Pancreas (tissue), 10 donors: ENCODE results near the gene FAM81B. TPM values are rescaled to one million over a fixed set of nuclear protein-coding genes. Genes with fewer than 3 reads are reported as not detected.

Source experiments
- ATAC-seq, 4 donors: fragments of 200-7000 bp; cut with Tn5 transposase; one replicate each; pipeline versions ENCODE4 v1.8.0 to v1.9.1; 2020; ENCODE audit warnings: mild to moderate bottlenecking in 4 of 4, moderate library complexity in 4 of 4
- DNase-seq, 6 donors: peaks; one replicate each; pipeline ENCODE4 v3.0.0-alpha.2; 2020
- FAIRE-seq: peaks from 2 replicates; lab custom pipeline; 2012; peaks lifted over from hg19 to GRCh38; lab: Jason Lieb, UNC
- H3K27ac ChIP-seq, 4 donors: fragments of 200-600 bp; sonication (generic); 1 replicate in 3 of 4; 2 replicates in 1 of 4; pipeline versions ENCODE4 v1.5.0 to v1.8.0; 2020
- H3K27me3 ChIP-seq, 4 donors: fragments of 200-600 bp; one replicate each; pipeline ENCODE4 v1.8.0; 2021
- H3K36me3 ChIP-seq, 3 donors: fragments of 200-600 bp; sonication (generic) in 1 of 3; one replicate each; pipeline versions ENCODE4 v1.5.0 to v1.8.0; 2020 to 2021
- H3K4me1 ChIP-seq, 3 donors: fragments of 200-600 bp; one replicate each; pipeline ENCODE4 v1.8.0; 2021
- H3K4me3 ChIP-seq, 4 donors: fragments of 200-600 bp; sonication (generic) in 2 of 4; one replicate each; pipeline versions ENCODE4 v1.5.0 to v1.8.0; 2020 to 2021
- H3K9me3 ChIP-seq, 4 donors: fragments of 200-600 bp; one replicate each; pipeline ENCODE4 v1.8.0; 2021
- WGBS, 2 donors: extraction: QIAGEN DNeasy Blood & Tissue Kit; methylation state at CpG; one replicate each; pipeline ENCODE4 v1.1.7; 2013; 5-methylcytosine and 5-hydroxymethylcytosine counted together
- intact Hi-C, 3 donors: fragments of 100-400 bp; cut with DNase I; formaldehyde crosslinking; loops; one replicate each; pipeline versions ENCODE4 v1.11.1 to v1.14.2; 2022
- polyA plus RNA-seq, 2 donors: library from polyadenylated mRNA; stranded (reverse); fragments of 200-250 nt; gene quantifications; one replicate each; pipeline ENCODE4 v1.2.3, GENCODE V29; 2013
- total RNA-seq, 6 donors: library from RNA; stranded (reverse); fragmentation: NEBNext Ultra II Directional in 4 of 6; extraction: Animal tissue kit (Norgen Biotek cat#: 25700) in 4 of 6; gene quantifications; one replicate each; pipeline versions ENCODE4 v1.2.1 to v1.2.4, GENCODE V29; 2021 to 2023
- TF ChIP-seq, protein P1 (sequence below), 4 donors: fragments of 200-600 bp; sonication (generic) in 3 of 4; IDR thresholded peaks; one replicate each; pipeline versions ENCODE4 v1.5.0 to v1.8.0; 2021; ENCODE audit warnings: antibody characterized with exemption in 4 of 4
- donor health status: healthy with polysubstance abuse.
- donor health status: DM: no; HTN: no; CAD: no; lungs with moderate emphysema.
- donor health status: DM: no; HTN: no; CAD: no.
- donor health status: control.
- donor health status: control.
- donor health status: Bipolar disorder and iron deficiency.
- donor health status: DM: yes; HTN: yes; CAD: no.
- donor health status: DM: no; HTN: no; CAD: no.
- donor health status: DM: no; HTN: no; CAD: no.
- donor health status: DM: yes; HTN: yes; CAD: no.

FAM81B gene
- total and polyA plus RNA-seq, 8 donors: 0.27 to 0.93 (median 0.48) TPM

DNA sequence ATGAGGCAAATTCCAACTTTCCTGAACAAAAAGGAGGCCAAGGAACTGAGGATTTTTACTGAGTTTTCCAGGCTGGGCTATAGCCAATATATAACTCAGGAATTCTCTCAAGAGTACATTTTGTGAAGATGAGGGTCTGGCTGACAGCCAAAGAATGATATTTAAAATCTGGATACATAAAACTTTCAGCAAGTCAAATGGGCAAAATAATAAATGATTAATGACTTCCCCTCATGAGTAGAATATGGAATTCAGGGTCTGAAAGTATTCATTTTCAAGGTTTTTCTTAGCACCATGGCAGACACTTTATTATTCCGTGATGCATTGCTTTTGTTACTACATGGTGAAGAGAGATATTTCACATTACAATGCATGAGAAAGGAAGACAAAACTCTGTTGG lies 7.8 kb downstream of the FAM81B start:
- no peak for DNase-seq
- ATAC-seq: no peak
- Histone ChIP-seq H3K27ac (no peak overlapping the region), H3K9me3 (no peaks in the 10 kb centered on the region), H3K27me3 (no peaks in the 10 kb centered on the region), H3K36me3 (no peaks in the 10 kb centered on the region), H3K4me1 (no peaks in the 10 kb centered on the region), H3K4me3 (no peak overlapping the region)
- no peak for FAIRE-seq
- 88 to 100% methylated on average over 1 of the region's 1 CpG for WGBS, 2 donors
- TF ChIP-seq, protein P1, sequence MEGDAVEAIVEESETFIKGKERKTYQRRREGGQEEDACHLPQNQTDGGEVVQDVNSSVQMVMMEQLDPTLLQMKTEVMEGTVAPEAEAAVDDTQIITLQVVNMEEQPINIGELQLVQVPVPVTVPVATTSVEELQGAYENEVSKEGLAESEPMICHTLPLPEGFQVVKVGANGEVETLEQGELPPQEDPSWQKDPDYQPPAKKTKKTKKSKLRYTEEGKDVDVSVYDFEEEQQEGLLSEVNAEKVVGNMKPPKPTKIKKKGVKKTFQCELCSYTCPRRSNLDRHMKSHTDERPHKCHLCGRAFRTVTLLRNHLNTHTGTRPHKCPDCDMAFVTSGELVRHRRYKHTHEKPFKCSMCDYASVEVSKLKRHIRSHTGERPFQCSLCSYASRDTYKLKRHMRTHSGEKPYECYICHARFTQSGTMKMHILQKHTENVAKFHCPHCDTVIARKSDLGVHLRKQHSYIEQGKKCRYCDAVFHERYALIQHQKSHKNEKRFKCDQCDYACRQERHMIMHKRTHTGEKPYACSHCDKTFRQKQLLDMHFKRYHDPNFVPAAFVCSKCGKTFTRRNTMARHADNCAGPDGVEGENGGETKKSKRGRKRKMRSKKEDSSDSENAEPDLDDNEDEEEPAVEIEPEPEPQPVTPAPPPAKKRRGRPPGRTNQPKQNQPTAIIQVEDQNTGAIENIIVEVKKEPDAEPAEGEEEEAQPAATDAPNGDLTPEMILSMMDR (IDR thresholded peaks at IDR 0.05): no peak
- intact Hi-C loops: no loop called here

DNA sequence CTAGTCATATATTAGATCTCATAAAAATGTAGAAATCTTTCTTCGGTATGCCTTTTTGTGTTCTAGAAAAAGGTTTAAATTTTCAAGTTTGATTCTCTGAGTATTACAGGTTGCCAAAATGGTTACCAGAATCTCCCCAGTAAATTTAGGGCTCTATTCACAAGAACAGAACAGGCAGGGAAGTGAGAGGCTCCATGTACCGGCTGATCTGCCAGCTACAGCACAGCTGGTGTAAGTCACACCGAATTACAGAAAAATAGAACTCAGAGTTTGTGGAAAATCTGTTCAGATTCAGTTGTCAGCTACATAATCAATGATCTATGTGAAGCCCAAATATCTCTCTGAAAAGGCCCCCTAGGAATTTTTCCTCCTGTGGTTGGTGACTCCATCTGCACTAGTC lies 10.5 kb downstream of the FAM81B start:
- WGBS, 2 donors: 74 to 80% methylated on average over 3 of the region's 3 CpGs
- no peaks in the 10 kb centered on the region for H3K4me1 ChIP-seq
- ATAC-seq: no peak
- no peak overlapping the region for H3K4me3 ChIP-seq
- no peaks in the 10 kb centered on the region for H3K27me3 ChIP-seq
- DNase-seq: no peak
- no peak overlapping the region for H3K27ac ChIP-seq
- TF ChIP-seq, protein P1 (IDR thresholded peaks at IDR 0.05): no peak
- H3K9me3 ChIP-seq: no peaks in the 10 kb centered on the region
- FAIRE-seq: no peak
- intact Hi-C loops: loop anchor here in 1 of 3 donors (2.0 kb wide), 1 partner anchor 23 kb away; no protein-coding TSS in a partner anchor
- H3K36me3 ChIP-seq: no peaks in the 10 kb centered on the region

DNA sequence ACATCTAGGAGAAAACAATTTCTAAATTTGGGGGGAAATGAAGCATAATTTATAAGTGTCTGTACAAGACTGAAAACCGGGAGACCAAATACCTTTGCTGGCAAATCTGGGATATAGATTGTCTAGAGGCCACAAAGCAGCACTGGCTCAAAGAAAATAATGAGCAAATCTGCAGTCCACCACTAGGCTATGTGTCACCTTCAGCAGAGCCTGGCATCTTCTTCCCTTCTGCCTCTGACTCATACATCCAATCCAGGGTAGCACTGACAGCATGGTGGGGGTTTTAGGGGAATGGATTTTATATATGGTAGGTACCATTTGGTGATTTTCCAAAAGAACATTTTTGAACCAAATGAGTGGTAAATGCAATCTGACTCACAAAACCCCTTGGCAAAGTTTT lies 12.8 kb downstream of the FAM81B start:
- no peak for DNase-seq
- H3K36me3 ChIP-seq: no peaks in the 10 kb centered on the region
- no peak for ATAC-seq
- H3K4me1 ChIP-seq: no peaks in the 10 kb centered on the region
- no peaks in the 10 kb centered on the region for H3K27me3 ChIP-seq
- TF ChIP-seq, protein P1 (IDR thresholded peaks at IDR 0.05): no peak
- no peaks in the 10 kb centered on the region for H3K9me3 ChIP-seq
- intact Hi-C loops: no loop called here
- no peak overlapping the region for H3K4me3 ChIP-seq
- H3K27ac ChIP-seq: no peak overlapping the region
- FAIRE-seq: no peak
- WGBS, 2 donors: 53 to 97% methylated on average over 1 of the region's 1 CpG

DNA sequence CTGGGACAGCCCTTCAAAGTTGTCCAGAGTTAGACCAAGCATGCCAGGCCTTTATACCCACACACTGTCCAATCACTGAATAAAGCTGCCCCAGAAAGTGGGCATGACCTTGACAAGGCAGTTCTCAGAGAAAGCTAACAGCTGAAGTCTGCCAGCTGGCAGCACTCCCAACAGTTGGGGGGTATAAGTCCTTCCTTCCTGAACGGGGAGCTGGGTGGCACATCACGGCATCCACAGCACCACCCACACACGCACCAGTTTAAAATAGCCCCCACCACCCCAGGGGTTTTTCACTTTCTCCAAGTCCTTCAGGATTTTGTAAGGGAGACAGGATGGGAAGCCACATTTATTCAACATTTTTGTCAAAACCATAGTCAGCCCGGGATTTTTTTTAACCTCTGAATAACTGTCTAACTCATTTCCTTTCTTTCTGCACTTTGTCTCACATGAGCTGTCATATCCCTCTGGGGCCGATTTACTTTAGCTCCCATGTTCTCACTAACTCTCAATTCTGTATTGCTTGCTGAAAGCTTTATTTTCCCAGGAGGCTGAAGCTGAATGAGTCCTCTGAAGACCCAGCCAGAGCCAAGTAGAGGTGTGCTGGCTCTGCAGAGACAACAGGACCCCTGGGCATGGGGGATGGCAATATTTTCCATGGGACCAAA lies 15.4 kb downstream of the FAM81B start:
- 10 to 18% methylated on average over 5 of the region's 5 CpGs for WGBS, 2 donors
- no peaks in the 10 kb centered on the region for H3K9me3 ChIP-seq
- TF ChIP-seq, protein P1 (IDR thresholded peaks at IDR 0.05): no peak
- intact Hi-C loops: no loop called here
- H3K36me3 ChIP-seq: no peaks in the 10 kb centered on the region
- FAIRE-seq (no peak), DNase-seq (peak in 5 of 6 donors; percentile 52 to 74 (median 66)), ATAC-seq (peak; percentile 56 to 87 (median 70))
- no peak overlapping the region for H3K27ac ChIP-seq
- no peak overlapping the region for H3K4me3 ChIP-seq
- no peaks in the 10 kb centered on the region for H3K27me3 ChIP-seq
- peaks cover 0 to 2% (median 0%) of the 10 kb centered on the region in 3 donors for H3K4me1 ChIP-seq

DNA sequence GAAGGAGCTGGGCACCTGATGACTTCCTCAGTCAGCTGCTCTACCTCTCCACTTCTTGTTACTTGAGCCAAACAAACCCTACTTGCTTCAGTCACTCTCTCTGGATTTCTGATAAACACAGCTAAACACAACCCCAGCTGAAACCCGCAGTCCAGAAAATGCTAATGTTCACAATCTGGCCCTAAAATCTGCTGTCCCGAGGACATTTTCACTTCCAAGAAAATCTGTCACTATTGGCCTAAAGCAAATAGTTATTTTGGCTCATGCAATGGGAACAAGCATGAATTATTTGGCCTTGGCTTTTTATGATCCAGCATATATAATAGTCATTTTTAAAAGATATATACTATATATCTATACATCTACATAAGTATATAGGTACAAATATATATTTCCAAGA lies 19.1 kb downstream of the FAM81B start:
- H3K36me3 ChIP-seq: no peaks in the 10 kb centered on the region
- H3K27me3 ChIP-seq: no peaks in the 10 kb centered on the region
- intact Hi-C loops: no loop called here
- TF ChIP-seq, protein P1 (IDR thresholded peaks at IDR 0.05): no peak
- FAIRE-seq: no peak
- peak; percentile 43 to 79 (median 58) for ATAC-seq
- no peak overlapping the region for H3K4me3 ChIP-seq
- H3K27ac ChIP-seq: no peak overlapping the region
- no peaks in the 10 kb centered on the region for H3K9me3 ChIP-seq
- DNase-seq: peak in 2 of 6 donors; percentile 12 to 19
- 10 to 11% methylated on average over 2 of the region's 2 CpGs for WGBS, 2 donors
- peaks cover 0 to 2% (median 0%) of the 10 kb centered on the region in 3 donors for H3K4me1 ChIP-seq
